HG03175 (cell line): ENCODE data around the gene SEMA5A.

Experiments used
- ATAC-seq: cut with Tn5 transposase; IDR thresholded peaks from one replicate; pipeline ENCODE4 v1.9.1; 2021; ENCODE audit warnings: mild to moderate bottlenecking, moderate library complexity; ENCODE audit not compliant: unreplicated experiment

The SEMA5A gene

GRCh38 chr5:9483243-9483642, 62.6 kb downstream of the SEMA5A start:
- no peak for ATAC-seq

GRCh38 chr5:9482381-9482780, 63.5 kb downstream of the SEMA5A start:
- no peak for ATAC-seq

- ATAC-seq, result no peak
Observed at GRCh38 chr5:9480499-9480898, 65.4 kb downstream of the SEMA5A start.

- ATAC-seq, result no peak
Observed at GRCh38 chr5:9479990-9480389, 65.9 kb downstream of the SEMA5A start.

- ATAC-seq, result no peak
Observed at GRCh38 chr5:9479361-9479760, 66.5 kb downstream of the SEMA5A start.

GRCh38 chr5:9477537-9477936, 68.3 kb downstream of the SEMA5A start:
- no peak for ATAC-seq

- no peak for ATAC-seq
Observed at GRCh38 chr5:9474219-9475002, 71.5 kb downstream of the SEMA5A start.

- ATAC-seq, result no peak
Observed at GRCh38 chr5:9473624-9474023, 72.3 kb downstream of the SEMA5A start.

- ATAC-seq, result no peak
Observed at GRCh38 chr5:9470410-9470809, 75.5 kb downstream of the SEMA5A start.

GRCh38 chr5:9468060-9468388, 77.9 kb downstream of the SEMA5A start:
- no peak for ATAC-seq

GRCh38 chr5:9467199-9468059, 78.4 kb downstream of the SEMA5A start:
- no peak for ATAC-seq

- ATAC-seq, result no peak
Observed at GRCh38 chr5:9466697-9467096, 79.2 kb downstream of the SEMA5A start.

GRCh38 chr5:9464478-9464877, 81.4 kb downstream of the SEMA5A start:
- ATAC-seq, result no peak

- ATAC-seq, result no peak
Observed at GRCh38 chr5:9462109-9462508, 83.8 kb downstream of the SEMA5A start.

GRCh38 chr5:9460885-9461645, 84.8 kb downstream of the SEMA5A start:
- ATAC-seq, result no peak

GRCh38 chr5:9456435-9457042, 89.3 kb downstream of the SEMA5A start:
- no peak for ATAC-seq

GRCh38 chr5:9455826-9456434, 89.9 kb downstream of the SEMA5A start:
- ATAC-seq, result no peak

- no peak for ATAC-seq
Observed at GRCh38 chr5:9454491-9454890, 91.4 kb downstream of the SEMA5A start.

- no peak for ATAC-seq
Observed at GRCh38 chr5:9454012-9454481, 91.8 kb downstream of the SEMA5A start.

- ATAC-seq, result no peak
Observed at GRCh38 chr5:9453480-9454011, 92.3 kb downstream of the SEMA5A start.
